Activated CD8-positive, alpha-beta memory T cell treated with anti-CD3 and anti-CD28 coated beads, Interleukin-2, amount 50 U/mL, for 4 hours (primary cell): ENCODE data around the gene TP53BP1.
"Not testable (repeated sequence)": the region's sequence is repeated elsewhere in the genome, so short reads cannot be mapped to it uniquely, and the experiment has no call there.

ENCODE experiments used
- DNase-seq: peaks from one replicate; pipeline ENCODE4 v3.0.0-alpha.2; 2020

The TP53BP1 gene

GRCh38 chr15:43408789-43409188 is 84.2 kb downstream of the TP53BP1 start:
- no peak for DNase-seq

- no peak for DNase-seq
Observed at GRCh38 chr15:43406808-43407207, 86.1 kb downstream of the TP53BP1 start.

GRCh38 chr15:43406189-43406588 is 86.8 kb downstream of the TP53BP1 start:
- DNase-seq: no peak

GRCh38 chr15:43404130-43404529 is 88.8 kb downstream of the TP53BP1 start:
- no peak for DNase-seq

GRCh38 chr15:43403616-43404015 is 89.3 kb downstream of the TP53BP1 start:
- DNase-seq: no peak

GRCh38 chr15:43402255-43402654 is 90.7 kb downstream of the TP53BP1 start:
- DNase-seq: no peak

GRCh38 chr15:43393592-43393991 is 99.4 kb downstream of the TP53BP1 start:
- not testable (repeated sequence) for DNase-seq

GRCh38 chr15:43390723-43391122 is 102.2 kb downstream of the TP53BP1 start:
- no peak for DNase-seq

- no peak for DNase-seq
Observed at GRCh38 chr15:43383070-43383469, 109.9 kb downstream of the TP53BP1 start.

- no peak for DNase-seq
Observed at GRCh38 chr15:43382310-43382709, 110.6 kb downstream of the TP53BP1 start.

- no peak for DNase-seq
Observed at GRCh38 chr15:43378601-43379000, 114.4 kb downstream of the TP53BP1 start.

GRCh38 chr15:43376017-43376705 is 116.8 kb downstream of the TP53BP1 start:
- DNase-seq: peak; percentile 32

- peak; percentile 75 for DNase-seq
Observed at GRCh38 chr15:43370975-43371974, 121.7 kb downstream of the TP53BP1 start, which contains the start of the genes TUBGCP4 and ZSCAN29. TUBGCP4 (plus strand) TSS chr15:43371101; CDS start chr15:43371355, 254 bp downstream. ZSCAN29 (minus strand) TSS chr15:43371043; CDS start chr15:43369913, 1,130 bp downstream.

- DNase-seq: no peak
Observed at GRCh38 chr15:43370310-43370974, 122.5 kb downstream of the TP53BP1 start.

- no peak for DNase-seq
Observed at GRCh38 chr15:43361313-43361903, 131.5 kb downstream of the TP53BP1 start.

GRCh38 chr15:43360821-43361220 is 132.1 kb downstream of the TP53BP1 start:
- DNase-seq: no peak
